K562 (cell line): ENCODE measurements around the gene ERC2. TPM values are rescaled to one million over a fixed set of nuclear protein-coding genes. Genes with fewer than 3 reads are reported as not detected.

Experiments
- ATAC-seq: fragments of 200-7000 bp; cut with Tn5 transposase; 3 replicates; pipeline ENCODE4 v1.9.1; 2020; ENCODE audit warnings: moderate library complexity
- BruUV-seq: library from RNA; stranded (reverse); fragments of 400-500 nt; replicated peaks from 2 replicates; lab custom pipeline; 2021; lab: Mats Ljungman, UMichigan
- CTCF ChIA-PET: fragments of 300-600 bp; formaldehyde crosslinking; extraction: SDS; loops from one replicate; lab custom pipeline; 2021; ENCODE audit warnings: low intra/inter-chr PET ratio; lab: Yijun Ruan, JAX
- POLR2A ChIA-PET: fragments of 300-600, 350-650 bp; sonication (Branson Sonifier 250); formaldehyde crosslinking; extraction: SDS; loops from one replicate; lab custom pipeline; 2021; ENCODE audit warnings: antibody characterized with exemption, inconsistent platforms; lab: Yijun Ruan, JAX
- DNase-seq, 4 experiments: peaks; one replicate each; pipeline versions ENCODE4 v3.0.0 to v3.0.0-alpha.2; 2011 to 2018; ENCODE audit warnings: low spot score in 3 of 4, mixed read lengths in 3 of 4; ENCODE audit errors: extremely low read depth in 1 of 4
- FAIRE-seq: peaks from 2 replicates; lab custom pipeline; 2011; peaks lifted over from hg19 to GRCh38; lab: Jason Lieb, UNC
- H2AFZ ChIP-seq: 2 replicates; pipeline ENCODE4 v1.6.0; 2011; ENCODE audit warnings: low read depth, low read length, control low read depth, inconsistent platforms
- H3K27ac ChIP-seq: fragments of 200-600 bp; 3 replicates; pipeline ENCODE4 v1.8.0; 2011; ENCODE audit warnings: low read depth, mild to moderate bottlenecking, control low read depth, inconsistent platforms, low read length, moderate library complexity, mixed read lengths; ENCODE audit errors: extremely low read depth
- H3K27me3 ChIP-seq, 2 experiments: fragments of 300-600 bp in 1 of 2; 2 replicates in 1 of 2; 3 replicates in 1 of 2; pipeline versions ENCODE4 v1.6.0 to v1.8.0; 2011; ENCODE audit warnings: inconsistent platforms in 2 of 2, low read length in 2 of 2, mild to moderate bottlenecking in 1 of 2, mixed read lengths in 1 of 2, moderate library complexity in 1 of 2; ENCODE audit not compliant: control insufficient read depth in 2 of 2, insufficient read depth in 2 of 2
- H3K36me3 ChIP-seq: fragments of 300-600 bp; 3 replicates; pipeline ENCODE4 v1.8.0; 2011; ENCODE audit warnings: mild to moderate bottlenecking, low read length, inconsistent platforms; ENCODE audit not compliant: control insufficient read depth, insufficient read depth
- H3K4me1 ChIP-seq, 2 experiments: fragments of 200-600 bp in 1 of 2; replicated peaks in 1 of 2; 2 replicates in 1 of 2; 3 replicates in 1 of 2; pipeline versions ENCODE4 v1.5.1 to v1.8.0; 2011; ENCODE audit warnings: inconsistent platforms in 2 of 2, low read length in 2 of 2, mild to moderate bottlenecking in 1 of 2, mixed read lengths in 1 of 2, moderate library complexity in 1 of 2; ENCODE audit not compliant: control insufficient read depth in 2 of 2, insufficient read depth in 2 of 2
- H3K4me2 ChIP-seq: 2 replicates; pipeline ENCODE4 v1.6.1; 2011; ENCODE audit warnings: low read length, control low read depth, inconsistent platforms, mixed read lengths; ENCODE audit not compliant: insufficient read depth
- H3K4me3 ChIP-seq: fragments of 200-600 bp; sonication (generic), shearing (Covaris generic); 2 replicates; pipeline ENCODE4 v1.5.1; 2016; ENCODE audit warnings: control low read depth, inconsistent platforms
- H3K79me2 ChIP-seq: fragments of 200-600 bp; 3 replicates; pipeline ENCODE4 v1.8.0; 2011; ENCODE audit warnings: low read length, inconsistent platforms; ENCODE audit not compliant: control insufficient read depth, insufficient read depth
- H3K9ac ChIP-seq, 2 experiments: 2 replicates each; pipeline versions ENCODE4 v1.6.0 to v1.6.1; 2011; ENCODE audit warnings: low read depth in 2 of 2, low read length in 2 of 2, control low read depth in 1 of 2, inconsistent platforms in 1 of 2, mild to moderate bottlenecking in 1 of 2, mixed read lengths in 1 of 2; ENCODE audit not compliant: insufficient read depth in 1 of 2
- H3K9me1 ChIP-seq: one replicate; pipeline ENCODE4 v1.6.0; 2011; ENCODE audit warnings: inconsistent platforms, mild to moderate bottlenecking, low read length, moderate library complexity; ENCODE audit not compliant: control insufficient read depth, insufficient read depth
- H3K9me3 ChIP-seq: replicated peaks from 2 replicates; pipeline ENCODE4 v1.5.1; 2011; ENCODE audit warnings: low read depth, low read length, inconsistent platforms; ENCODE audit not compliant: control insufficient read depth, insufficient read depth
- H4K20me1 ChIP-seq: replicated peaks from 2 replicates; pipeline ENCODE4 v1.6.1; 2011; ENCODE audit warnings: low read length, inconsistent platforms, mixed read lengths; ENCODE audit not compliant: control insufficient read depth, insufficient read depth
- BMI1 ChIP-seq: fragments of 150-350 bp; IDR thresholded peaks from 2 replicates; pipeline ENCODE4 v1.6.1; 2014; ENCODE audit warnings: low read length
- CBFA2T3 ChIP-seq: fragments of 450-650 bp; IDR thresholded peaks from 2 replicates; pipeline ENCODE4 v1.6.1; 2017
- GATA2 ChIP-seq: sonication (generic); formaldehyde crosslinking; IDR thresholded peaks from 2 replicates; pipeline ENCODE4 v1.4.0; 2020; ENCODE audit warnings: mild to moderate bottlenecking, missing genetic modification reagents
- KAT7 ChIP-seq: sonication (generic); formaldehyde crosslinking; IDR thresholded peaks from 2 replicates; pipeline ENCODE4 v1.8.0; 2022; ENCODE audit warnings: missing genetic modification reagents, mild to moderate bottlenecking, borderline replicate concordance
- KLF16 ChIP-seq: IDR thresholded peaks from 2 replicates; pipeline ENCODE4 v1.6.1; 2016; ENCODE audit warnings: antibody characterized with exemption
- MAFG ChIP-seq: fragments of 450-650 bp; conservative IDR thresholded peaks from 2 replicates; pipeline ENCODE4 v1.6.1; 2016; ENCODE audit warnings: missing genetic modification characterization, missing compliant biosample characterization
- NBN ChIP-seq: fragments of 450-650 bp; IDR thresholded peaks from 2 replicates; pipeline ENCODE4 v1.6.1; 2016; ENCODE audit warnings: low read depth, mild to moderate bottlenecking
- NFRKB ChIP-seq: fragments of 450-650 bp; IDR thresholded peaks from 2 replicates; pipeline ENCODE4 v1.6.1; 2016; ENCODE audit warnings: low read depth
- PREB ChIP-seq: sonication (generic); formaldehyde crosslinking; IDR thresholded peaks from 2 replicates; pipeline ENCODE4 v1.8.1; 2023; ENCODE audit warnings: mild to moderate bottlenecking, missing genetic modification reagents
- PTBP1 ChIP-seq: fragments of 200-400 bp; formaldehyde crosslinking; IDR thresholded peaks from 2 replicates; pipeline ENCODE4 v1.6.1; 2017; ENCODE audit warnings: low read depth, low read length
- TOE1 ChIP-seq, 2 experiments: fragments of 450-650 bp in 1 of 2; sonication (generic) in 1 of 2; formaldehyde crosslinking in 1 of 2; IDR thresholded peaks; 2 replicates each; pipeline versions ENCODE4 v1.7.1 to v1.8.0; 2016 to 2022; ENCODE audit warnings: borderline replicate concordance in 2 of 2, mild to moderate bottlenecking in 2 of 2, antibody characterized with exemption in 1 of 2, inconsistent platforms in 1 of 2, low read depth in 1 of 2, missing genetic modification reagents in 1 of 2, moderate library complexity in 1 of 2
- TRIM24 ChIP-seq, 2 experiments: fragments of 450-650 bp; IDR thresholded peaks; 2 replicates each; pipeline ENCODE4 v1.6.1; 2016
- ZNF589 ChIP-seq: fragments of 200-800 bp; sonication (Bioruptor generic); IDR thresholded peaks from 2 replicates; pipeline ENCODE4 v1.6.1; 2016; ENCODE audit warnings: low read depth, missing genetic modification characterization, missing compliant biosample characterization
- ZNF644 ChIP-seq: fragments of 200-800 bp; sonication (Bioruptor generic); IDR thresholded peaks from 2 replicates; pipeline ENCODE4 v1.6.1; 2016; ENCODE audit warnings: low read depth, missing genetic modification characterization, missing compliant biosample characterization
- WGBS: fragments of 100-300 bp; shearing (Covaris generic); methylation state at CpG from one replicate; pipeline ENCODE4 v1.1.6; 2016; ENCODE audit warnings: low coverage, mixed read lengths; ENCODE audit not compliant: insufficient coverage; ENCODE audit errors: missing lambda C conversion rate; 5-methylcytosine and 5-hydroxymethylcytosine counted together
- in situ Hi-C: fragments of 300-500 bp; cut with MboI; formaldehyde crosslinking; loops from 4 replicates; pipeline ENCODE4 v1.15.0; 2018; ENCODE audit warnings: inconsistent platforms, mixed read lengths
- intact Hi-C: fragments of 100-400 bp; cut with micrococcal nuclease; formaldehyde crosslinking; loops from 2 replicates; pipeline ENCODE4 v1.14.2; 2022
- polyA plus RNA-seq, 8 experiments: library from polyadenylated mRNA; depleted of rRNA in 4 of 8; stranded (reverse) in 5 of 8; unstranded in 3 of 8; fragments of >200 nt; fragmentation: Nextera tagmentation in 2 of 8; fragmentation: Illumina TruSeq in 1 of 8; extraction: Ambion mirVana in 2 of 8; extraction: Trizol in 1 of 8; gene quantifications; 2 replicates each; pipeline versions ENCODE4 v1.2.1 to v1.2.3, GENCODE V29; 2011 to 2014; ENCODE audit warnings: inconsistent platforms in 1 of 8, missing spikeins in 1 of 8
- total RNA-seq, 7 experiments: library from RNA; depleted of rRNA in 6 of 7; stranded (reverse); fragments of >200 nt in 6 of 7; fragmentation: Illumina TruSeq in 2 of 7; extraction: Trizol in 2 of 7; gene quantifications; 2 replicates each; pipeline versions ENCODE4 v1.2.1 to v1.2.3, GENCODE V29; 2011 to 2021; ENCODE audit warnings: low replicate concordance in 1 of 7
- TF ChIP-seq, protein P1 (sequence below): IDR thresholded peaks from 2 replicates; pipeline ENCODE4 v1.6.1; 2011; ENCODE audit not compliant: insufficient read length; ENCODE audit errors: extremely low read depth

The ERC2 gene
- total and polyA plus RNA-seq, 9 of the 15 experiments (the other 6 are each of a cell fraction or from before 2014, with no cell fraction given) = 0.04 to 0.18 (median 0.07) TPM; not detected in 2

- H3K27ac ChIP-seq = no peak overlapping the region
- H3K9me1 ChIP-seq = no peaks in the 10 kb centered on the region
- H3K79me2 ChIP-seq = no peaks in the 10 kb centered on the region
- TF ChIP-seq ZNF644 (no peak), KLF16 (no peak)
- H3K27me3 ChIP-seq = no peaks in the 10 kb centered on the region
- H2AFZ ChIP-seq = no peak overlapping the region
- DNase-seq = no peak
- no peak overlapping the region for H3K9ac ChIP-seq
- H4K20me1 ChIP-seq = no peaks in the 10 kb centered on the region
- ATAC-seq = no peak
- H3K36me3 ChIP-seq = no peaks in the 10 kb centered on the region
- CTCF ChIA-PET = no interaction called here
- no TSS peak for BruUV-seq
- no peaks in the 10 kb centered on the region for H3K4me1 ChIP-seq
- POLR2A ChIA-PET = no interaction called here
- intact Hi-C loops = no loop called here
- H3K4me2 ChIP-seq = no peak overlapping the region
- no peak overlapping the region for H3K4me3 ChIP-seq
- WGBS = 0% methylated on average over 1 of the region's 1 CpG
- H3K9me3 ChIP-seq = no peaks in the 10 kb centered on the region
- FAIRE-seq = no peak
- in situ Hi-C loops = no loop called here
Observed at GRCh38 chr3:55718521-55718921, 749.7 kb downstream of the ERC2 start.

DNA sequence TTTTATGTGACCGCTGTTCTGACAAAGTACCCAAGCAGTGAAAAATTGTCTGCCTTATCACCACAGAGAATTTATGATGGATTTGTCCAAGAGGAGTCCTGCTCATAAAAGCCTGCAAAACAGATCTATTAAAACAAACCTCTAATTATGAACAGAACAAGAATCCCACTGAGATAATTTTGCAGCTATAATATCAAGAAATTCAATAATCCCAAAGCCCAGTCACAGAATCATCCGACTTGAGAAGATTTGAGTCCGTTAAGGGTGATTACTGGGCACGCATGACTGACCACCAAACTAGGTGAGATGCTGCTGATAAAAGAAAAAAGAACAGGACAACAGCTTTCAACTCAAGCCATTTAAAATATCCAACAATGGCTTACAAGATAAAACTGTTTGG, 750.2 kb downstream of the ERC2 start:
- 0% methylated on average over 4 of the region's 4 CpGs for WGBS
- Histone ChIP-seq H3K9me3 (no peaks in the 10 kb centered on the region), H3K9ac (no peak overlapping the region), H3K36me3 (no peaks in the 10 kb centered on the region), H3K4me1 (no peaks in the 10 kb centered on the region), H3K4me2 (no peak overlapping the region), H3K4me3 (no peak overlapping the region), H3K27ac (no peak overlapping the region), H3K79me2 (no peaks in the 10 kb centered on the region), H3K27me3 (no peaks in the 10 kb centered on the region), H2AFZ (no peak overlapping the region), H4K20me1 (no peaks in the 10 kb centered on the region), H3K9me1 (no peaks in the 10 kb centered on the region)
- no peak for FAIRE-seq
- TF ChIP-seq, protein P1, sequence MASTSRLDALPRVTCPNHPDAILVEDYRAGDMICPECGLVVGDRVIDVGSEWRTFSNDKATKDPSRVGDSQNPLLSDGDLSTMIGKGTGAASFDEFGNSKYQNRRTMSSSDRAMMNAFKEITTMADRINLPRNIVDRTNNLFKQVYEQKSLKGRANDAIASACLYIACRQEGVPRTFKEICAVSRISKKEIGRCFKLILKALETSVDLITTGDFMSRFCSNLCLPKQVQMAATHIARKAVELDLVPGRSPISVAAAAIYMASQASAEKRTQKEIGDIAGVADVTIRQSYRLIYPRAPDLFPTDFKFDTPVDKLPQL = no peak
- TF ChIP-seq PTBP1 (no peak), CBFA2T3 (no peak), MAFG (tag) (no peak), TOE1 (IDR thresholded peaks at IDR 0.05; ENCODE audit: borderline replicate concordance) (no peak), TOE1 (CRISPR knock-in tag; IDR thresholded peaks at IDR 0.05; ENCODE audit: borderline replicate concordance, low read depth) (no peak), GATA2 (no peak), BMI1 (no peak), ZNF589 (CRISPR knock-in tag) (no peak), TRIM24 (IDR thresholded peaks at IDR 0.05) (no peak), NFRKB (no peak), PREB (CRISPR knock-in tag) (no peak), NBN (no peak), KAT7 (CRISPR knock-in tag) (no peak)
- intact Hi-C loops = no loop called here
- in situ Hi-C loops = no loop called here
- ATAC-seq = no peak
- CTCF ChIA-PET = no interaction called here
- BruUV-seq = no TSS peak
- POLR2A ChIA-PET = no interaction called here
- DNase-seq = no peak
